GM19351 (cell line): ENCODE results near the gene TPX2.
A peak's percentile ranks its signal among the peaks of the same experiment; 100 is the strongest.
"Not testable (repeated sequence)": the region's sequence is repeated elsewhere in the genome, so short reads cannot be mapped to it uniquely, and the experiment has no call there.

Source experiments
- ATAC-seq: cut with Tn5 transposase; IDR thresholded peaks from one replicate; pipeline ENCODE4 v1.9.1; 2021; ENCODE audit warnings: mild to moderate bottlenecking, moderate library complexity; ENCODE audit not compliant: unreplicated experiment

The TPX2 gene

GRCh38 chr20:31813611-31814010 is 74.5 kb downstream of the TPX2 start:
- ATAC-seq, result no peak

- not testable (repeated sequence) for ATAC-seq
These were observed 75.1 kb downstream of the TPX2 start for GRCh38 chr20:31814142-31814541.

GRCh38 chr20:31815408-31816188 is 76.5 kb downstream of the TPX2 start:
- ATAC-seq, result no peak

- ATAC-seq, result no peak
These were observed 77.1 kb downstream of the TPX2 start for GRCh38 chr20:31816221-31816620.

GRCh38 chr20:31817461-31817860 is 78.4 kb downstream of the TPX2 start:
- no peak for ATAC-seq

- no peak for ATAC-seq
These were observed 79.4 kb downstream of the TPX2 start for GRCh38 chr20:31818376-31818908.

GRCh38 chr20:31819083-31819784 is 80.1 kb downstream of the TPX2 start, which contains the start of gene MYLK2:
Gene MYLK2 (plus strand): TSS chr20:31819356. CDS start chr20:31819581, 225 bp downstream.
- no peak for ATAC-seq

GRCh38 chr20:31820228-31820627 is 81.1 kb downstream of the TPX2 start:
- ATAC-seq, result no peak

GRCh38 chr20:31821427-31821826 is 82.3 kb downstream of the TPX2 start:
- ATAC-seq, result no peak

GRCh38 chr20:31822421-31823330 is 83.6 kb downstream of the TPX2 start:
- ATAC-seq, result peak; percentile 71

GRCh38 chr20:31823360-31824124 is 84.5 kb downstream of the TPX2 start:
- no peak for ATAC-seq

- ATAC-seq, result no peak
These were observed 85.0 kb downstream of the TPX2 start for GRCh38 chr20:31824125-31824485.

- no peak for ATAC-seq
These were observed 85.6 kb downstream of the TPX2 start for GRCh38 chr20:31824554-31825313.

- ATAC-seq, result no peak
These were observed 87.0 kb downstream of the TPX2 start for GRCh38 chr20:31826074-31826473.

GRCh38 chr20:31827059-31827458 is 88.0 kb downstream of the TPX2 start:
- no peak for ATAC-seq

- ATAC-seq, result not testable (repeated sequence)
These were observed 88.9 kb downstream of the TPX2 start for GRCh38 chr20:31828016-31828415.

GRCh38 chr20:31829731-31830130 is 90.6 kb downstream of the TPX2 start:
- no peak for ATAC-seq

GRCh38 chr20:31830406-31830981 is 91.4 kb downstream of the TPX2 start:
- ATAC-seq, result no peak

GRCh38 chr20:31831211-31831610 is 92.1 kb downstream of the TPX2 start:
- ATAC-seq, result no peak
